Sigmoid colon (tissue), 7 donors: ENCODE measurements around the gene MRPL54. TPM values are rescaled to one million over a fixed set of nuclear protein-coding genes. Genes with fewer than 3 reads are reported as not detected.

Source experiments
- DNase-seq: peaks from one replicate; pipeline ENCODE4 v3.0.0-alpha.2; 2019
- H3K27ac ChIP-seq, 4 donors: fragments of 200-600 bp; sonication (generic); one replicate each; pipeline ENCODE4 v1.5.1; 2016 to 2019; ENCODE audit warnings: mild to moderate bottlenecking in 1 of 4
- H3K27me3 ChIP-seq, 3 donors: fragments of 200-600 bp; sonication (generic); one replicate each; pipeline ENCODE4 v1.5.1; 2019; ENCODE audit warnings: mild to moderate bottlenecking in 1 of 3
- H3K36me3 ChIP-seq, 4 donors: fragments of 200-600 bp; sonication (generic); one replicate each; pipeline ENCODE4 v1.5.1; 2016 to 2019
- H3K4me1 ChIP-seq, 4 donors: fragments of 200-600 bp; sonication (generic); one replicate each; pipeline ENCODE4 v1.5.1; 2017 to 2019
- H3K4me3 ChIP-seq, 4 donors: fragments of 200-600 bp; sonication (generic); one replicate each; pipeline ENCODE4 v1.5.1; 2017 to 2019; ENCODE audit warnings: mild to moderate bottlenecking in 2 of 4, moderate library complexity in 1 of 4
- H3K9me3 ChIP-seq, 4 donors: fragments of 200-600 bp in 3 of 4; sonication (generic) in 3 of 4; one replicate each; pipeline versions ENCODE4 v1.5.1 to v1.6.1; 2013 to 2019
- CTCF ChIP-seq, 4 experiments: fragments of 450-650 bp in 3 of 4; fragments of 200-600 bp in 1 of 4; IDR thresholded peaks; one replicate each; pipeline ENCODE4 v1.5.1; 2016 to 2019; ENCODE audit warnings: antibody characterized with exemption in 4 of 4, mild to moderate bottlenecking in 3 of 4, moderate library complexity in 2 of 4
- EP300 ChIP-seq, 4 donors: sonication (generic); formaldehyde crosslinking; IDR thresholded peaks; one replicate each; pipeline ENCODE4 v1.6.1; 2017; ENCODE audit warnings: antibody characterized with exemption in 4 of 4
- POLR2A ChIP-seq, 2 donors: fragments of 450-650 bp; IDR thresholded peaks; one replicate each; pipeline ENCODE4 v1.6.1; 2016; ENCODE audit warnings: antibody characterized with exemption in 2 of 2, mild to moderate bottlenecking in 2 of 2, moderate library complexity in 2 of 2
- POLR2AphosphoS5 ChIP-seq, 4 donors: sonication (generic); formaldehyde crosslinking; IDR thresholded peaks; one replicate each; pipeline ENCODE4 v1.6.1; 2017; ENCODE audit warnings: antibody characterized with exemption in 4 of 4
- WGBS, 2 donors: extraction: QIAGEN DNeasy Blood & Tissue Kit; methylation state at CpG; one replicate each; pipeline ENCODE4 v1.1.7; 2013; 5-methylcytosine and 5-hydroxymethylcytosine counted together
- intact Hi-C: fragments of 100-400 bp; cut with DNase I; formaldehyde crosslinking; loops from one replicate; pipeline ENCODE4 v1.15.1; 2023
- polyA plus RNA-seq, 3 donors: library from polyadenylated mRNA; stranded (reverse); fragments of 200-250 nt; gene quantifications; one replicate each; pipeline ENCODE4 v1.2.3, GENCODE V29; 2013
- total RNA-seq, 4 donors: library from RNA; depleted of rRNA; stranded (reverse); fragments of >200 nt; gene quantifications; one replicate each; pipeline ENCODE4 v1.1.0, GENCODE V29; 2016
- donor health status: healthy with polysubstance abuse.
- donor health status: Bipolar disorder and iron deficiency.
- donor health status: healthy.

MRPL54 gene
- total and polyA plus RNA-seq, 7 donors = 80.6 to 185 (median 105) TPM

GRCh38 chr19:3793799-3794198 is 31.3 kb downstream of the MRPL54 start:
- Histone ChIP-seq H3K27me3 (peaks cover 0 to 10% (median 0%) of the 10 kb centered on the region in 3 donors), H3K9me3 (peaks cover 0 to 7% (median 0%) of the 10 kb centered on the region in 4 donors), H3K36me3 (no peaks in the 10 kb centered on the region), H3K4me1 (no peaks in the 10 kb centered on the region), H3K4me3 (no peak overlapping the region), H3K27ac (no peak overlapping the region)
- TF ChIP-seq EP300 (IDR thresholded peaks at IDR 0.05) (no peak), POLR2A (IDR thresholded peaks at IDR 0.05) (no peak), POLR2AphosphoS5 (IDR thresholded peaks at IDR 0.05) (no peak), CTCF (IDR thresholded peaks at IDR 0.05) (no peak)
- intact Hi-C loops = no loop called here
- no peak for DNase-seq
- 93 to 96% methylated on average over 3 of the region's 3 CpGs for WGBS, 2 donors

- WGBS, 2 donors = 95 to 96% methylated on average over 2 of the region's 2 CpGs
- no peak overlapping the region for H3K4me3 ChIP-seq
These were observed 33.9 kb downstream of the MRPL54 start for GRCh38 chr19:3796358-3796757.

DNA sequence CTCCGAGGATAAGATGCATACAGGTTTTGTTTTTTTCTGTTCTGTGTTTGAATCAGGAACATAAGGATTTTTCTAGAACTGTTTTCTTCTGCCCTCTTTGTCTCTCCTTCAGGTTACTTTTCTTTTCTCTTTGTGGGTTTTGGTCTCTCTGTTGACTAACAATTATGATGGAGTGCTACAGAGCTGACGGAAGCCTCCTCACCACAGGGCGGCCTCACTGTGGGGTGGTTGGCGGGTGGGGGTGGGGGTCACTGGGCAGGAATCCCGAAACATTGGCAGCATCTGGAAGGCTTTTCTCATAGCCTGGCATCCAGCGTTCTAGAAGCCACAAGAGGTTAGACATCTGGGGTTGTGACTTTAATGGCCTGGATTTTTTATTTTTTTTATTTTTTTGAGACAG is 35.7 kb downstream of the MRPL54 start:
- 46 to 70% methylated on average over 6 of the region's 6 CpGs for WGBS, 2 donors
- Histone ChIP-seq H3K9me3 (peaks cover 0 to 7% (median 0%) of the 10 kb centered on the region in 4 donors), H3K4me3 (no peak overlapping the region), H3K4me1 (peaks cover 0 to 13% (median 9%) of the 10 kb centered on the region in 4 donors), H3K36me3 (no peaks in the 10 kb centered on the region), H3K27ac (no peak overlapping the region), H3K27me3 (peaks cover 20 to 43% (median 27%) of the 10 kb centered on the region in 3 donors)
- DNase-seq = no peak
- intact Hi-C loops = no loop called here
- TF ChIP-seq CTCF (IDR thresholded peaks at IDR 0.05) (no peak), POLR2A (IDR thresholded peaks at IDR 0.05) (no peak), POLR2AphosphoS5 (IDR thresholded peaks at IDR 0.05) (no peak), EP300 (IDR thresholded peaks at IDR 0.05) (no peak)

More at GRCh38 chr19:3796358-3796757, 33.9 kb downstream of the MRPL54 start:
- DNase-seq = no peak
- H3K4me1 ChIP-seq = peaks cover 0 to 6% (median 4%) of the 10 kb centered on the region in 4 donors
- no peak overlapping the region for H3K27ac ChIP-seq
- intact Hi-C loops = no loop called here
- H3K27me3 ChIP-seq = peaks cover 13 to 29% (median 18%) of the 10 kb centered on the region in 3 donors
- H3K9me3 ChIP-seq = peaks cover 0 to 7% (median 0%) of the 10 kb centered on the region in 4 donors
- H3K36me3 ChIP-seq = no peaks in the 10 kb centered on the region
- TF ChIP-seq POLR2A (IDR thresholded peaks at IDR 0.05) (no peak), CTCF (IDR thresholded peaks at IDR 0.05) (no peak), POLR2AphosphoS5 (IDR thresholded peaks at IDR 0.05) (no peak), EP300 (IDR thresholded peaks at IDR 0.05) (no peak)

GRCh38 chr19:3800996-3801395 is 38.5 kb downstream of the MRPL54 start:
- peak overlapping the region in 1 of 4 donors; percentile 24 for H3K4me3 ChIP-seq
- TF ChIP-seq CTCF (IDR thresholded peaks at IDR 0.05) (no peak), EP300 (IDR thresholded peaks at IDR 0.05) (no peak), POLR2A (IDR thresholded peaks at IDR 0.05) (no peak), POLR2AphosphoS5 (IDR thresholded peaks at IDR 0.05) (no peak)
- 39% methylated on average over 21 of the region's 21 CpGs for WGBS, 2 donors

More at GRCh38 chr19:3800996-3801395, 38.5 kb downstream of the MRPL54 start:
- Histone ChIP-seq H3K4me1 (peaks cover 0 to 13% (median 9%) of the 10 kb centered on the region in 4 donors), H3K9me3 (peaks cover 0 to 7% (median 0%) of the 10 kb centered on the region in 4 donors), H3K36me3 (no peaks in the 10 kb centered on the region), H3K27ac (no peak overlapping the region), H3K27me3 (peaks cover 20 to 47% (median 34%) of the 10 kb centered on the region in 3 donors)
- intact Hi-C loops = no loop called here
- no peak for DNase-seq
